HG02884 (cell line): ENCODE results near the gene FAM234B.

ENCODE experiments used
- ATAC-seq: cut with Tn5 transposase; IDR thresholded peaks from one replicate; pipeline ENCODE4 v1.9.1; 2021; ENCODE audit warnings: mild to moderate bottlenecking, moderate library complexity; ENCODE audit not compliant: unreplicated experiment

The FAM234B gene

DNA sequence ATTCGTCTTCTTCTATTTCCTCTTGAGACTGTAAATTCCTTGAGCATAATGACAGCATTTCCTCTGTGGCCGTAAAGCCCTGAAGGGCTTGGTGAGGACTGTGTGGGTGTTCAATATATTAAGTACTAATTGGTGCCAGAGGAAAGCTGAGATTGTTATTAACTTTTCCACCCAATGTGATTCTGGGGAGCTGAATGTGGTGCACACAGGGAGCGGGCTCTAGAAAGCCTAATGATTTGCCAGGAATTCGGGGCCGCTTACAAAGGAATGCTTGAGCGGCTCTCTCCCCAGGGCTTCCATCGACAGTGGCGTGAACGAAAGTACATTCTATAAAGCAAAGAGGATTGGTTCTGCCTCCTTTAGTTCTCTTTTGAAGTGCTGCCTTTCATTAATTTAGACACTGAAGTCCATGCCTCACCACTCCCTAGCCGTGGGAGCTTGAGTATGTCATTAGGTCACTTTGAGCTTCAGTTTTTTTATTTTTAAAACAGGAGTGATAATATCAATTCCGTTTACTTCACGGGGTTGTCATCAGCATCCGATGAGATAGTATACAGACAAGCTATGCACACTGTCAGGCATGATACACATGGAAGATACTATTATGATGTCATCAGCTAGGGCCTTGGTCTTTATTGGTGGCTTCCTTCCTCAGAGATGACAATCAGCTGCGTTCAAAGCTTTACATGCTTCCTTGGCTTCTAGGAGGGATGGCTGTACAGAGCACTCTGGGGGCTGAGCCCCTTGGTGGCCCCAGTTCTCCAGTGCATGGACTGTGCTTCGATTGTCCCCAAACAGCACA lies 70.3 kb downstream of the FAM234B start:
- no peak for ATAC-seq

- no peak for ATAC-seq
Measured at GRCh38 chr12:13116259-13116658, 72.1 kb downstream of the FAM234B start.

GRCh38 chr12:13117029-13117428 lies 72.8 kb downstream of the FAM234B start:
- no peak for ATAC-seq

GRCh38 chr12:13119826-13120225 lies 75.6 kb downstream of the FAM234B start:
- no peak for ATAC-seq

DNA sequence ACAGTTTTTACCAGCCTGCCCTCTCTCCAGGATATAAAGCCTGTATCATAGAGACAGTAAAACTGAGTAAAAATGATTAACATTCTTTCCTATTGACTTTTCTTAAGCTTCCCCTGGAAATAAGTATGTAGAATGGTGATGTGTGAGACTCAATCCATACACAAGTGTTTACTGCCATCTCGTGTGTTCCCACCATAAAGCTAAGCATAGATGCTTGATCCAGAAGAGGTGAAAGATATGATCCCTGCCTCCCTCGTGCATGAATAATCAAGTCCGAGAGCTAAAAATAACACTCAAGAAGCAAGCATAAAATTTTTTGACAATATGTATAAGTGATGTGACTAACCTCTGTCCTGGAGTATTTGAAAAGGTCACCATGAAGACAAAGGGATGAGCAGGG lies 76.2 kb downstream of the FAM234B start:
- ATAC-seq = no peak

GRCh38 chr12:13121568-13121967 lies 77.4 kb downstream of the FAM234B start:
- ATAC-seq = no peak

DNA sequence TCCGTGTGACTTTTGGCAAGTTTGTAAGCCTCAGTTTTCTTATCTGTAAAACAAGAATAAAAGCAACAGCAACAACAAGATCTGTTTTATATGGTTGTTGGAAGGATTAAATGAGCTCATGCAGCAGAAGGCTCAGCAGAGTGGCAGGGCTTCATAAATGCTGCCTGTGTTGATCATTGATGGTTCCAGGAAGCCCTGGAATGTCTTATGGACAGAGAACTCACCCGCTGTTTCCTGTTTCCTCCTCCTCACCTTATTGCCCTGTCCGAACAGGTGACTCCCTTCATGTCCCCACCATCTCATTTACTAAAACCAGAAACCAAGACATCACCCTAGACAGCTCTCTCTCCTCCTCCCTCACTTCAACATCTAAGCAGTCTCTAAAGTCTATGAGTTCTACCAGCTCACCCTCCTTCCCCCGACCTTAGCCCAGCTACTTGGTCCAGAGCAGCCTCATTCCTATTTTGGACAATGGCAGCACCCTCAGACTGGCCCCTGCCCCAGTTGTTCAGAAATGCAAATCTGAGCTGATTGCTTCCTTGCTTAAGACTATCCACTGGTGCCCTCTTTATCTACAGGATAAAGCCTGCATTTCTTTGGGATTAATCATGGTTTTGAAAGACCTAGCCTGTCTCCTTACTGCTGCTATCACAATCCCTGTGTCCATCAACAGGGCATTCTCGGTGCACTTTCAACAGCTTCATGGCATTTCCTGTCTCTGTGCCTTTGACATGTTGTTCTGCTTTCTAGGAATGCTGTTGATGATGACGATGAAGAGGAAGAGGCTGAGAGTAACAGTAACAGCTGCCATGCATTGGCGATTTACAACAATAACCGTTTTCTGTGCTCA lies 80.7 kb downstream of the FAM234B start:
- ATAC-seq = no peak

DNA sequence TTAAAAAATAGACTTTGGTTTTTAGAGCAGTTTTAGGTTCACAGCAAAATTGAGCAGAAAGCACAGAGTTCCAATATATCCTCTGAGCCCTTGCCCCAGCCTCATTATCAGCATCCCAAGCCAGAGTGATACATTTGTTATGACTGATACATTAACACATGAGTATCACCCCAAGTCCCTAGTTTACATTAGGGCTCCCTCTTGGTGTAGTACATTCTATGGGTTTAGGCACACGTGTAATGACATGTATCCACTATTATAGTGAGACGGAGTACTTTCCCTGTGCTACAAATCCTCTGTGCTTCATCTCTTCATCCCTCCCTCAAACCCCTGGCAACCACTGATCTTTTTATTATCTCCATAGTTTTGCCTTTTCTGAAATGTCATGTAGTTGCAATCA lies 81.8 kb downstream of the FAM234B start:
- ATAC-seq = no peak

DNA sequence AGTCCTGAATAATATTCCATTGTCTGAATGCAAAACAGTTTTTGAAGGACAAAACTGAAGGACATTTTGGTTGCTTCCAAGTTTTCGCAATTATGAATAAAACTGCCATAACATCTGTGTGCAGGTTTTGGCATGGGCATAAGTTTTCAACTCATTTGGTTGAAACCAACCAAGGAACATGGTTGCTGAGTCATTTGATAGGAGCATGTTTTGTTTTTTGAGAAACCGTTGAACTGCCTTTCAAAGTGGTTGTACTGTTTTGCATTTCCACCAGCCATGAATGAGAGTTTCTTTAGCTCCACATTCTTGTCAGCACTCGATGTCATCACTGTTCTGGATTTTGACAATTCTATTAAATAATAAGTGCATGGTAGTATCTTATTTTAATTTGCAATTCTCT lies 82.3 kb downstream of the FAM234B start:
- no peak for ATAC-seq

GRCh38 chr12:13127444-13127843 lies 83.3 kb downstream of the FAM234B start:
- ATAC-seq = no peak

DNA sequence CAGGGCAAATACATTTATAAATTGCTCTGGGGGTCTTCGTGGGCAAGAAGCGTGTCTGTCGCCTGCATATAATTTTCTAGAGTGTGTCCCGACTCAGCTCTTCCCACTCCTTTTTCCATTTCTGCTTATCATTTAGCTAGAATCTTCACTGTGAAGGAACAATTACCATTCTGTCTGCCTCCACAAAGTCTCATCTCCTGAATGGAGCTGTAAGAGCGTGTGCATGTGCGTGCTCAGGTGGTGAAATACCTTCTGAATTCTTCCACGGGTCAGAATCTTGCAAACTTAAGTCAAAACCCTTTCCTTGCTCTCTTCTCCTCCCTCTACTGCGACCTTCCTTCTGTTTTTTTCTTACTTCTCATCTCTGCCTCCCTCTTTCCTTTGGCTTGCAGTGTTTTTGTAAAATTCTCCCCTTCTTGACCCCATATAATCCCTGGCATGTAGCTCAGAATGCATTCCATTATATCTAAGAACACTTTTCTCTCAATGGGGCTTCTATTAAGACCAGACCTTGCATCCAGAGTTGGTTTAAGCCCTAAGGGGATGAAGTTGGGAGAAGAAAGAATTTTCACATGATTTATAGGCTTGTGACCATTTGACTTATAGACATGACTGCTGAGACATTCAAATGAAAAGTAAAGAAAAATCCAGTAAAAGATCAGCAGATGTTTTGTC lies 84.2 kb downstream of the FAM234B start:
- no peak for ATAC-seq

- ATAC-seq = no peak
Measured at GRCh38 chr12:13130981-13131380, 86.8 kb downstream of the FAM234B start.
